PC-9 (cell line): Measurements from ENCODE around the gene FBXL14. TPM values are rescaled to one million over a fixed set of nuclear protein-coding genes. Genes with fewer than 3 reads are reported as not detected.

Experiments
- BruUV-seq: library from RNA; stranded (reverse); fragments of 400-500 nt; replicated peaks from 2 replicates; lab custom pipeline; 2021; lab: Mats Ljungman, UMichigan
- CTCF ChIA-PET: fragments of 300-600 bp; sonication (Branson Sonifier 250); formaldehyde crosslinking; loops from one replicate; lab custom pipeline; 2022; ENCODE audit warnings: antibody characterized with exemption; lab: Charles Lee
- POLR2A ChIA-PET: fragments of 300-600 bp; sonication (Branson Sonifier 250); formaldehyde crosslinking; loops from one replicate; lab custom pipeline; 2022; ENCODE audit warnings: antibody characterized with exemption; ENCODE audit not compliant: unreplicated experiment; lab: Charles Lee
- DNase-seq, 2 experiments: peaks; one replicate each; pipeline versions ENCODE4 v3.0.0 to v3.0.0-alpha.2; 2015 to 2022; ENCODE audit warnings: mixed read lengths in 1 of 2
- H2AFZ ChIP-seq: fragments of 200-600 bp; sonication (generic); 2 replicates; pipeline ENCODE4 v1.8.1; 2017; ENCODE audit warnings: antibody characterized with exemption
- H3F3A ChIP-seq: fragments of 200-600 bp; sonication (generic); 2 replicates; pipeline ENCODE4 v1.8.1; 2017; ENCODE audit warnings: antibody characterized with exemption, mild to moderate bottlenecking, low read depth; ENCODE audit not compliant: insufficient read depth
- H3K27ac ChIP-seq: fragments of 200-600 bp; sonication (generic); 2 replicates; pipeline ENCODE4 v1.6.1; 2016; ENCODE audit warnings: mixed run types
- H3K27me3 ChIP-seq: fragments of 200-600 bp; sonication (generic); 2 replicates; pipeline ENCODE4 v1.6.1; 2016; ENCODE audit warnings: low read depth, mixed run types; ENCODE audit not compliant: insufficient read depth
- H3K36me3 ChIP-seq: fragments of 200-600 bp; sonication (generic); 2 replicates; pipeline ENCODE4 v1.6.1; 2016; ENCODE audit warnings: low read depth, mixed run types
- H3K4me1 ChIP-seq: fragments of 200-600 bp; sonication (generic); replicated peaks from 2 replicates; pipeline ENCODE4 v1.6.1; 2016; ENCODE audit warnings: mixed run types; ENCODE audit not compliant: insufficient read depth
- H3K4me2 ChIP-seq: fragments of 200-600 bp; sonication (generic); 2 replicates; pipeline ENCODE4 v1.6.1; 2017; ENCODE audit warnings: mixed run types
- H3K4me3 ChIP-seq: fragments of 200-600 bp; sonication (generic); 2 replicates; pipeline ENCODE4 v1.6.1; 2016; ENCODE audit warnings: mixed run types
- H3K79me2 ChIP-seq: fragments of 200-600 bp; sonication (generic); 2 replicates; pipeline ENCODE4 v1.6.1; 2017; ENCODE audit warnings: low read depth, mixed run types
- H3K9me2 ChIP-seq: fragments of 200-600 bp; sonication (generic); 2 replicates; pipeline ENCODE4 v1.8.1; 2017; ENCODE audit warnings: mild to moderate bottlenecking; ENCODE audit not compliant: insufficient read depth
- H3K9me3 ChIP-seq: fragments of 200-600 bp; sonication (generic); 2 replicates; pipeline ENCODE4 v1.8.1; 2016; ENCODE audit warnings: low read depth; ENCODE audit not compliant: insufficient read depth
- H4K20me1 ChIP-seq: fragments of 200-600 bp; sonication (generic); 2 replicates; pipeline ENCODE4 v1.8.1; 2017; ENCODE audit not compliant: insufficient read depth
- CTCF ChIP-seq: fragments of 200-600 bp; sonication (generic); conservative IDR thresholded peaks from 2 replicates; pipeline ENCODE4 v1.6.1; 2017; ENCODE audit warnings: mixed run types, antibody characterized with exemption, mild to moderate bottlenecking, moderate library complexity
- EZH2 ChIP-seq: fragments of 200-600 bp; sonication (generic); IDR thresholded peaks from 2 replicates; pipeline ENCODE4 v1.8.0; 2017; ENCODE audit warnings: antibody characterized with exemption, low read depth
- intact Hi-C: fragments of 100-400 bp; cut with micrococcal nuclease; formaldehyde crosslinking; loops from one replicate; pipeline ENCODE4 v1.10.0; 2022; ENCODE audit not compliant: unreplicated experiment
- total RNA-seq: library from RNA; stranded (reverse); gene quantifications from 2 replicates; pipeline ENCODE4 v1.2.3, GENCODE V29; 2021

FBXL14 gene
- total RNA-seq, 1 experiment from 2014 or later, result 21.1 TPM

GRCh38 chr12:1533205-1533601 lies 61.2 kb downstream of the FBXL14 start:
- no peak for DNase-seq
- H3K9me2 ChIP-seq, result no peaks in the 10 kb centered on the region
- intact Hi-C loops, result no loop called here
- TF ChIP-seq CTCF, result no peak
- no peak for TF ChIP-seq EZH2
- CTCF ChIA-PET, result no interaction called here
- POLR2A ChIA-PET, result no interaction called here
- H3K9me3 ChIP-seq, result no peaks in the 10 kb centered on the region
- no peaks in the 10 kb centered on the region for H4K20me1 ChIP-seq
- H3K27ac ChIP-seq, result no peak overlapping the region
- no TSS peak for BruUV-seq
- peaks cover under 1% of the 10 kb centered on the region; the same call in 1 of the 2 replicates for H3F3A ChIP-seq
- peaks cover 35% of the 10 kb centered on the region for H3K27me3 ChIP-seq
- H2AFZ ChIP-seq, result no peak overlapping the region
- no peaks in the 10 kb centered on the region for H3K79me2 ChIP-seq
- no peaks in the 10 kb centered on the region for H3K36me3 ChIP-seq
- H3K4me3 ChIP-seq, result no peak overlapping the region
- no peak overlapping the region for H3K4me2 ChIP-seq
- H3K4me1 ChIP-seq, result no peaks in the 10 kb centered on the region

GRCh38 chr12:1532375-1533165 lies 61.8 kb downstream of the FBXL14 start:
- Histone ChIP-seq H3K36me3 (no peaks in the 10 kb centered on the region), H3K79me2 (no peaks in the 10 kb centered on the region), H3K4me1 (no peaks in the 10 kb centered on the region), H3K27me3 (peaks cover 35% of the 10 kb centered on the region), H3K27ac (no peak overlapping the region), H3K4me2 (no peak overlapping the region), H3F3A (peaks cover 7% of the 10 kb centered on the region; the same call in 1 of the 2 replicates), H3K9me2 (no peaks in the 10 kb centered on the region), H3K9me3 (no peaks in the 10 kb centered on the region), H4K20me1 (no peaks in the 10 kb centered on the region), H3K4me3 (no peak overlapping the region), H2AFZ (no peak overlapping the region)
- no peak for DNase-seq
- TF ChIP-seq EZH2 (no peak), CTCF (no peak)
- intact Hi-C loops, result no loop called here
- CTCF ChIA-PET, result no interaction called here
- POLR2A ChIA-PET, result no interaction called here
- TSS peak; percentile 31 for BruUV-seq

- no peak overlapping the region for H3K4me3 ChIP-seq
- BruUV-seq, result no TSS peak
- ChIA-PET POLR2A (interaction anchor here (0.5 kb wide), 1 partner anchor 10 kb away, joined by 3 read pairs; no protein-coding TSS in a partner anchor), CTCF (no interaction called here)
- no peaks in the 10 kb centered on the region for H3K9me3 ChIP-seq
- H2AFZ ChIP-seq, result no peak overlapping the region
- no peaks in the 10 kb centered on the region for H3K9me2 ChIP-seq
- H3K27me3 ChIP-seq, result peaks cover 35% of the 10 kb centered on the region
- no peak for TF ChIP-seq EZH2
- no peak for TF ChIP-seq CTCF
- no peaks in the 10 kb centered on the region for H3K36me3 ChIP-seq
- intact Hi-C loops, result no loop called here
- H3F3A ChIP-seq, result peaks cover 7% of the 10 kb centered on the region; the same call in 1 of the 2 replicates
- no peak overlapping the region for H3K4me2 ChIP-seq
- H3K27ac ChIP-seq, result no peak overlapping the region
- no peaks in the 10 kb centered on the region for H3K79me2 ChIP-seq
- H4K20me1 ChIP-seq, result no peaks in the 10 kb centered on the region
- H3K4me1 ChIP-seq, result no peaks in the 10 kb centered on the region
- DNase-seq, result no peak
Observed at GRCh38 chr12:1531654-1532374, 62.6 kb downstream of the FBXL14 start.
